ENCODE results near the gene WNK3. TPM values are rescaled to one million over a fixed set of nuclear protein-coding genes. Genes with fewer than 3 reads are reported as not detected.

WNK3 gene
- total and polyA plus RNA-seq, 9 of the 15 experiments (the other 6 are each of a cell fraction or from before 2014, with no cell fraction given) = under 0.01 to 0.02 (median 0.01) TPM; not detected in 4

- intact Hi-C loops (cut with micrococcal nuclease) (no loop called here), in situ Hi-C loops (cut with MboI) (no loop called here)
- 10% methylated on average over 4 of the region's 4 CpGs for WGBS (ENCODE audit: insufficient coverage, low coverage, missing lambda C conversion rate)
- Histone ChIP-seq H3K36me3 (ENCODE audit: control insufficient read depth, insufficient read depth, low read length) (no peaks in the 10 kb centered on the region), H3K79me2 (ENCODE audit: control insufficient read depth, insufficient read depth, low read length) (no peaks in the 10 kb centered on the region), H3K4me3 (no peak overlapping the region), H3K27me3 (ENCODE audit: control insufficient read depth in 2 of 2, insufficient read depth in 2 of 2, low read length in 2 of 2) (no peaks in the 10 kb centered on the region), H3K27ac (ENCODE audit: extremely low read depth, low read depth, low read length) (no peak overlapping the region), H3K4me2 (ENCODE audit: insufficient read depth, low read length) (no peak overlapping the region), H3K9me1 (ENCODE audit: control insufficient read depth, insufficient read depth, low read length) (no peaks in the 10 kb centered on the region), H3K4me1 (replicated peaks in 1 of 2; ENCODE audit: control insufficient read depth in 2 of 2, insufficient read depth in 2 of 2, low read length in 2 of 2) (no peaks in the 10 kb centered on the region), H4K20me1 (replicated peaks; ENCODE audit: control insufficient read depth, insufficient read depth, low read length) (no peaks in the 10 kb centered on the region), H3K9me3 (replicated peaks; ENCODE audit: control insufficient read depth, insufficient read depth, low read depth, low read length) (no peaks in the 10 kb centered on the region), H2AFZ (ENCODE audit: low read depth, low read length) (no peak overlapping the region), H3K9ac (ENCODE audit: insufficient read depth in 1 of 2, low read depth in 2 of 2, low read length in 2 of 2) (no peak overlapping the region)
- no TSS peak for BruUV-seq (replicated peaks)
- ATAC-seq = no peak
- TF ChIP-seq ZBTB7A (IDR thresholded peaks at IDR 0.05; ENCODE audit: borderline replicate concordance, control insufficient read depth, low read depth, low read length) (no peak), KDM2B (CRISPR knock-in tag; IDR thresholded peaks at IDR 0.05) (no peak), ELF4 (CRISPR knock-in tag; IDR thresholded peaks at IDR 0.05) (no peak), ZNF76 (CRISPR knock-in tag; IDR thresholded peaks at IDR 0.05; ENCODE audit: borderline replicate concordance) (no peak), HDGF (IDR thresholded peaks at IDR 0.05) (no peak), ZC3H8 (IDR thresholded peaks at IDR 0.05) (no peak), ETS1 (conservative IDR thresholded peaks at IDR 0.05; ENCODE audit: control insufficient read depth, low read depth, low read length) (no peak)
- CTCF ChIA-PET (ENCODE audit: low intra/inter-chr PET ratio) = no interaction called here
- FAIRE-seq = no peak
- no peak for DNase-seq (ENCODE audit: extremely low read depth in 1 of 4, low spot score in 3 of 4)
- POLR2A ChIA-PET = interaction anchor here (0.7 kb wide), 1 partner anchor 8 kb away, joined by 3 read pairs; no protein-coding TSS in a partner anchor
Measured at GRCh38 chrX:54230435-54231148, 127.3 kb downstream of the WNK3 start.
